GM23338 (cell line): ENCODE measurements around the gene ADIPOR2. TPM values are rescaled to one million over a fixed set of nuclear protein-coding genes. Genes with fewer than 3 reads are reported as not detected.

Experiments
- ATAC-seq: fragments of 200-7000 bp; cut with Tn5 transposase; 3 replicates; pipeline ENCODE4 v1.9.1; 2020
- DNase-seq: peaks from one replicate; pipeline ENCODE4 v3.0.0-alpha.2; 2015; ENCODE audit warnings: low spot score
- H2AFZ ChIP-seq: fragments of 200-600 bp; sonication (generic); 2 replicates; pipeline ENCODE4 v1.8.0; 2016; ENCODE audit warnings: antibody characterized with exemption, mild to moderate bottlenecking, moderate library complexity
- H3F3A ChIP-seq: fragments of 200-600 bp; sonication (generic); replicated peaks from 2 replicates; pipeline ENCODE4 v1.8.0; 2017; ENCODE audit warnings: antibody characterized with exemption, mixed run types, low read depth
- H3K27ac ChIP-seq: fragments of 200-600 bp; sonication (generic); 2 replicates; pipeline ENCODE4 v1.6.1; 2016; ENCODE audit warnings: low read depth
- H3K27me3 ChIP-seq: fragments of 200-600 bp; sonication (generic); 2 replicates; pipeline ENCODE4 v1.8.0; 2016; ENCODE audit warnings: mild to moderate bottlenecking, mixed run types, moderate library complexity; ENCODE audit not compliant: insufficient read depth
- H3K36me3 ChIP-seq: fragments of 200-600 bp; sonication (generic); 2 replicates; pipeline ENCODE4 v1.8.0; 2016; ENCODE audit warnings: mild to moderate bottlenecking; ENCODE audit not compliant: insufficient read depth
- H3K4me1 ChIP-seq: fragments of 200-600 bp; sonication (generic); 2 replicates; pipeline ENCODE4 v1.8.0; 2016; ENCODE audit warnings: mild to moderate bottlenecking, moderate library complexity; ENCODE audit not compliant: insufficient read depth
- H3K4me2 ChIP-seq: fragments of 200-600 bp; sonication (generic); 2 replicates; pipeline ENCODE4 v1.7.1; 2017; ENCODE audit warnings: mixed run types
- H3K4me3 ChIP-seq: fragments of 200-600 bp; sonication (generic); 2 replicates; pipeline ENCODE4 v1.6.1; 2016; ENCODE audit warnings: mixed run types
- H3K79me2 ChIP-seq: fragments of 200-600 bp; sonication (generic); replicated peaks from 2 replicates; pipeline ENCODE4 v1.8.0; 2017; ENCODE audit warnings: mild to moderate bottlenecking; ENCODE audit not compliant: insufficient read depth
- H3K9me2 ChIP-seq: fragments of 200-600 bp; sonication (generic); 2 replicates; pipeline ENCODE4 v1.8.0; 2017; ENCODE audit not compliant: insufficient read depth
- H4K20me1 ChIP-seq: fragments of 200-600 bp; sonication (generic); replicated peaks from 2 replicates; pipeline ENCODE4 v1.8.0; 2017; ENCODE audit warnings: mild to moderate bottlenecking; ENCODE audit not compliant: insufficient read depth
- H3K27ac Mint-ChIP-seq: 2 replicates; pipeline ENCODE4 v1.8.0; 2020; ENCODE audit warnings: inconsistent platforms, mild to moderate bottlenecking, moderate library complexity, mixed read lengths
- H3K27me3 Mint-ChIP-seq: 3 replicates; pipeline ENCODE4 v1.8.0; 2022; ENCODE audit warnings: low read depth, mild to moderate bottlenecking, moderate library complexity, mixed read lengths, inconsistent platforms; ENCODE audit not compliant: insufficient read depth, poor library complexity
- H3K36me3 Mint-ChIP-seq: 3 replicates; pipeline ENCODE4 v1.8.0; 2021; ENCODE audit warnings: low read depth, mild to moderate bottlenecking, inconsistent platforms, moderate library complexity, mixed read lengths
- H3K4me1 Mint-ChIP-seq: 3 replicates; pipeline ENCODE4 v1.8.0; 2020; ENCODE audit warnings: mild to moderate bottlenecking, inconsistent platforms, mixed read lengths
- H3K4me3 Mint-ChIP-seq: 3 replicates; pipeline ENCODE4 v1.8.0; 2021; ENCODE audit warnings: moderate library complexity, mild to moderate bottlenecking, inconsistent platforms, mixed read lengths
- H3K9me3 Mint-ChIP-seq: 3 replicates; pipeline ENCODE4 v1.8.0; 2020; ENCODE audit warnings: moderate library complexity, mild to moderate bottlenecking, inconsistent platforms, mixed read lengths
- EZH2phosphoT487 ChIP-seq: fragments of 200-600 bp; sonication (generic); IDR thresholded peaks from one replicate; pipeline ENCODE4 v1.8.1; 2018; ENCODE audit warnings: antibody characterized with exemption; ENCODE audit not compliant: unreplicated experiment
- JUNB ChIP-seq: IDR thresholded peaks from one replicate; pipeline ENCODE4 v1.6.1; 2016; ENCODE audit warnings: antibody characterized with exemption; ENCODE audit not compliant: unreplicated experiment
- POLR2AphosphoS5 ChIP-seq: IDR thresholded peaks from 2 replicates; pipeline ENCODE4 v1.6.1; 2016; ENCODE audit warnings: antibody characterized with exemption, low read depth
- REST ChIP-seq: IDR thresholded peaks from one replicate; pipeline ENCODE4 v1.6.1; 2018; ENCODE audit warnings: antibody characterized with exemption; ENCODE audit not compliant: unreplicated experiment
- STAT1 ChIP-seq: IDR thresholded peaks from one replicate; pipeline ENCODE4 v1.6.1; 2016; ENCODE audit warnings: antibody characterized with exemption; ENCODE audit not compliant: unreplicated experiment
- ZNF331 ChIP-seq: fragments of 250-450 bp; sonication (Bioruptor Pico); IDR thresholded peaks from 2 replicates; pipeline ENCODE4 v1.5.0; 2020; ENCODE audit warnings: low read depth, mild to moderate bottlenecking, moderate library complexity
- ZNF462 ChIP-seq: fragments of 250-450 bp; sonication (Bioruptor Pico); IDR thresholded peaks from 2 replicates; pipeline ENCODE4 v1.5.0; 2020; ENCODE audit warnings: mild to moderate bottlenecking, moderate library complexity
- polyA plus RNA-seq: library from polyadenylated mRNA; unstranded; fragments of >200 nt; fragmentation: Nextera tagmentation; extraction: Ambion mirVana; gene quantifications from 2 replicates; pipeline ENCODE4 v1.2.1, GENCODE V29; 2016
- total RNA-seq: library from RNA; depleted of rRNA; stranded (reverse); fragments of >200 nt; shearing (Covaris generic); gene quantifications from 2 replicates; pipeline ENCODE4 v1.2.3, GENCODE V29; 2014

Gene ADIPOR2
- total and polyA plus RNA-seq, 2 experiments from 2014 or later = 11.7 to 36.2 TPM

- no peak for TF ChIP-seq ZNF462 (CRISPR knock-in tag)
These were observed 68.0 kb downstream of the ADIPOR2 start (continued) for GRCh38 chr12:1758887-1759286.

GRCh38 chr12:1760566-1761382 is 69.9 kb downstream of the ADIPOR2 start:
- Mint-ChIP-seq H3K4me1 (peaks cover 11% of the 10 kb centered on the region; the same call in 2 of the 3 replicates), H3K36me3 (peaks cover 3% of the 10 kb centered on the region; the same call in 1 of the 3 replicates), H3K27ac (no peak overlapping the region), H3K9me3 (no peaks in the 10 kb centered on the region), H3K4me3 (no peak overlapping the region), H3K27me3 (no peaks in the 10 kb centered on the region)
- H3K27me3 ChIP-seq = no peaks in the 10 kb centered on the region
- no peaks in the 10 kb centered on the region for H3K36me3 ChIP-seq
- ATAC-seq = no peak
- no peak for DNase-seq
- no peaks in the 10 kb centered on the region for H3K9me2 ChIP-seq
- H2AFZ ChIP-seq = no peak overlapping the region
- H3K4me3 ChIP-seq = no peak overlapping the region
- H3K27ac ChIP-seq = no peak overlapping the region
- peaks cover 79% of the 10 kb centered on the region for H3K79me2 ChIP-seq
- H3F3A ChIP-seq = no peaks in the 10 kb centered on the region
- H3K4me2 ChIP-seq = no peak overlapping the region
- peaks cover 7% of the 10 kb centered on the region for H4K20me1 ChIP-seq
- H3K4me1 ChIP-seq = peaks cover 8% of the 10 kb centered on the region; the same call in 1 of the 2 replicates
- no peak for TF ChIP-seq ZNF331 (CRISPR knock-in tag)
- no peak for TF ChIP-seq STAT1
- no peak for TF ChIP-seq EZH2phosphoT487
- TF ChIP-seq POLR2AphosphoS5 = no peak
- TF ChIP-seq JUNB = no peak
- no peak for TF ChIP-seq REST
